GM18868 (cell line): ENCODE results near the gene API5.

Experiments used
- ATAC-seq: cut with Tn5 transposase; IDR thresholded peaks from one replicate; pipeline ENCODE4 v1.9.1; 2021; ENCODE audit warnings: mild to moderate bottlenecking, moderate library complexity; ENCODE audit not compliant: unreplicated experiment

Gene API5

GRCh38 chr11:43359422-43359818, 47.6 kb downstream of the API5 start:
- peak; percentile 44 for ATAC-seq

GRCh38 chr11:43360361-43361032, 48.7 kb downstream of the API5 start:
- ATAC-seq: no peak

DNA sequence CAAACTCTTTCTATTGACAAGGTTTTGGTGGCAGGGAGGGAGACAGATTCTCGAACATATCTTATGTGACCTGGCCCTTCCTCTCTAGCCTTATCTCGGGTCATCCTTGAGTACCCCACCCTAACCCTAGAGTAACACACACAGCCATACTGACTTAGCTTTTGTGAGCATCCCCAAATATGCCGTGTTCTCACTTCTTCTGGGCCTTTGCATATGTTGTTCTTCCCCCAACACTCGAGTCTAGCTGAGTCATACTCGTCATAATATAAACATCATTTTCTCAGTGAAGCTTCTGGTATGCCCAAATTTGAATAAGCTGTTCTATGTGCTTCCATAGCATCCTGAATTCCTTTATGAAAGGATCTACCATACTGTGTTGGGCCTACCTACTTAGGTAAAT, 54.9 kb downstream of the API5 start:
- ATAC-seq: peak; percentile 63

- ATAC-seq: peak; percentile 69
Measured at GRCh38 chr11:43367382-43368178, 55.8 kb downstream of the API5 start.

GRCh38 chr11:43376065-43376464, 64.3 kb downstream of the API5 start:
- no peak for ATAC-seq

GRCh38 chr11:43376594-43376993, 64.8 kb downstream of the API5 start:
- ATAC-seq: no peak

GRCh38 chr11:43377389-43377788, 65.6 kb downstream of the API5 start:
- no peak for ATAC-seq

GRCh38 chr11:43378897-43379296, 67.1 kb downstream of the API5 start:
- no peak for ATAC-seq

GRCh38 chr11:43381802-43382201, 70.0 kb downstream of the API5 start:
- ATAC-seq: no peak

GRCh38 chr11:43382614-43383013, 70.8 kb downstream of the API5 start:
- ATAC-seq: no peak

DNA sequence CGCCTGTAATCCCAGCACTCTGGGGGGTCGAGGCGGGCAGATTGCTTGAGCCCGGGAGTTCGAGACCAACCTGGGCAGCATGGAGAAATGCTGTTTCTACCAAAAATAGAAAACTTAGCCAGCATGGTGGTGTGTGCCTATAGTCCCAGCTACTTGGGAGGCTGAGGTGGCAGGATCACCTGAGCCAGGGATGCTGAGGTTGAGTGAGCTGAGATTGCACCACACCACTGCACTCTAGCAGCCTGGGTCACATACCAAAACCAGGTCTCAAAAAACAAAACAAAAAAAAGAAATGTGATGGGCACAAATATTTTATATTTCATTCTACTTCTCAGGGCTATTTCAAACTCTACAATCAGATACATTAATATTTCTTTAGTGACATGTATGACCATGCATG, 72.6 kb downstream of the API5 start:
- ATAC-seq: no peak

DNA sequence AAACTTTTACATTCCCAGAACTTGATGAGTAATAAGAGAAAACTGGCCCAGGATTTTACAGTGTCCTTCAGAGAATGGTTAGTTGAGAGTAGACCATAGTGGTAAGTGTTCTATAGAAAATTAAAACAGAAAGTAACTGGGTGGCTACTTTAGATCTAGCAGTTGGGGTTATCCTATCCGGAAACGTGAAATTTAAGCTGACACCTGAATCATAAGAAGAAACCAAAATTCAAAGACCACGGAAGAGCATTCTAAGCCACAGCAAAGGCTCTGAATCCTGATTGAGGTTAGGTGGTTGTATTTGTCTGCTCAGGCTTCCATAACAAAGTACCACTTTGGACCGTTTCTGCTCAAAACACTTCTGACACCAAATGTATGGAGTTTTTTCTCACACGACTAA, 80.9 kb downstream of the API5 start:
- no peak for ATAC-seq

- ATAC-seq: no peak
Measured at GRCh38 chr11:43393765-43394355, 82.1 kb downstream of the API5 start.
